Stimulated activated CD4-positive, alpha-beta T cell treated with anti-CD3 and anti-CD28 coated beads, Interleukin-1b, Interleukin-23, amount 100 ng/mL, for 1 hour (primary cell): ENCODE results near the gene SCGB1C1.

Source experiments
- DNase-seq, 2 donors: peaks; one replicate each; pipeline ENCODE4 v3.0.0-alpha.2; 2020; ENCODE audit warnings: low read depth in 2 of 2

Gene SCGB1C1

DNA sequence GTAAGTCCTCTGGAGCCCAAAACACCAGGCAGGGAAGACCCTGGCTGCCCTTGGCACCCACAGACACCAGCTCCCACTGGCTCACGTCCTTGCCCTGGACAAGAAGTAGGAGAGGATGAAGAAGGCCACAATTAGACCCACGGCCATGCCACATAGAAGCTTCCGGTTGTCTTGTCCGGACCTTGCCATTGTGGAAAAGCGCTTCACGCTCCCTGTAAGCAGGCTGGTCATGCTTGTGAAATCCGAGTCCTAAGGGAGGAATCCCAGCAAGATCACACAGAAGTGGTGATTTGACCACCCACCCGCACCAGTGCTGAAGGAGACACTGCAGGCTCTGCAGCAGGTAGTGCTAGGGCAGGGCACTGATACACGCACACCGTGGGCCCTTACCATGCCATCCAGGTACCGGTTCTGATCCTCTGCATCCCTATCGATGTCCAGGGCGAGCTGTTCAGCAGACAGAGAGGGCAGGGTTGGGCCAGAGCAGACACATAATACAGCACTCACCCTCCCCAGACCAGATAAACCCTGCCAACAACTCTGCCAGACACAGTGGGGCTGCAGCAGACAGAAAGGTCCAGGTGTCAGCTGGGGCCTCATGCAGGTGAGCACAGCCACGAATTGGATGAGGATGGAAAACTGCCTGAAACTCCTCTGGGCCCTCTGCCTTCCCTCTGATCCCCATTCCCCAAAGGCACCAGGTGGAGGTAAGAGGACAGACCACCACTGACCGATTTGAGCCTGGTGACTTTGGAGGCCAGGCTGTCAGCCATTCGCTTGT lies 12.5 kb downstream of the SCGB1C1 start:
- no peak for DNase-seq

DNA sequence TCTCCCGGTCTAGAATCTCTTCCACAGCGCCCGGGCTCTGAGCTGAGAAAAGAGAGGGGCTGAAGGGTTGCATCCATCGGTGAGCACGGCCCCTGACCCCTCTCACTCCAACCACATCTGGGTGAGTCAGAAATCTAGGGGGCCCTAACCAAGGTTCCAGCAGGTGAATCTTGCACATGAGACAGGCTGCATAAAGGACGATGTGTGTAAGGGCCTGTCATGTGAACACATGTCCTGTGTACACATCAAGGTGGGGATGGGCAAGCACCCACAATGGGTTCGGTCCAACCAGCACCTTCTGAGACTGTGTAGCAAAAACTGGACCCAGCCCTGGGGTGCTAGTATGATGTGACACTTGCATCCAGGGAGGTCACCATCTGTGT lies 13.1 kb downstream of the SCGB1C1 start:
- DNase-seq, result no peak

DNA sequence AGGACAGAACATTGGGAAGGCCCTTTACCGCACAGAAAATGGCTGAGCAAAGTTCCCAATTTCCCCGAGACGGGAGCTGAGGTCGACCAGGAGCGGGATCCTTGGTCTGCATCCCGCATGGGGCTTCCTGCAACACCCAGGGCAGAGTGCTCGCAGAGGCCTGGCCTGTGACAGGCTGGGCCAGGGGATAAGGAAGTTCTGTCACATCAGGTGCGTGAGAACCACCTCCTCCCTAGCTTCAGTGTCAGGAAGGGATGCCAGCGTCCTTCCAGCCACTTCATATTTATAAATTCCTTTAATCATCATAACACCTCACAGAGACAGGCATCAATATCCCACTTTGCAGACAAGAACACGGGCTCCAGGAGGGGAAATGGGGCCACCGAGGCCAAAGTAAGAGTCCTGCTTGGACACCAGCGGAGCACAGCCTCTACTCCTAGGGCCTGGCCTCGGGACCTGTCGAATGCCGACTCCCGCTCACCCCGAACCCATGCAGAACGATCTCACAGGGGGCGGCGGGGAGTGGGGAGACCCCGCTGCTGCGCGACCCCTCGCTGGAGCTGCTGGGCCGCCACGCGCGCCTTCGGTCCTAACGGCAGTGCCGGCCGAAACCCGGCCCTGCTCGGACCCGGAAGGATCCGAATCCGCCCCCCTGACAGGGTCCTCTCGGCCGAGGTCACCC lies 13.8 kb downstream of the SCGB1C1 start:
- DNase-seq, result no peak

DNA sequence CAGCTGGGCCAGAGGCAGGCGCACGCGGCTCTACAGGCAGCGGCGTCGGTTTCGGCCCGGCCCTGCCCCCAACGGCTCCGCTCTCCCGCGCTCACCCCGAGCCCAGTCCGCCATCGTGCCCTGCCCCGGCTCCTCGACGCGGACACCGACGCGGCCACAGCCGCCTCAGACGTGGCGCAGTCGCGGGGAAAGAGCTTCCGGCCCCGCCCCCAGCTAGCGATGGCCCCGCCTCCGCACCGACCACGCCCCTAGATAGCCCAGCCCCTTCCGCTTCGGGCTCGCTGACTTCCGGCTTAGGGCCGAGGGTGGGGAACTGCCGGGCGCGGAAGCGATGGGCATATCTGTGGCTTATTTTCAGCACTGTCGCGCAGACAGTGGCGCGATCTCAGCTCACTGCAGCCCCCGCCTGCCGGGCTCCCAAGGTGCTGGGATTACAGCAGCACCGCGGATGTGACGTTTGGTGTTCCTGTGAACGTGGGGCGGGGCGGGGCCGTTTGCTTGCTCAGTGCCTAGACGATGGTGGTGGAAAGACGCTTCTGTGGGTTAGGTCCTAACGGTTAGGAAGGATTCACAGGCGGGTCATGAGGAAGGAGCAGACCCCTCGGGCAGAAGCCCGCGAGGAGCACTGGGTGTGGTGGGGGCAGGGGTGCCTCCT lies 14.5 kb downstream of the SCGB1C1 start, which contains the start of the genes BET1L and RIC8A:
Gene BET1L, minus strand, starts transcription at position 192 of the 655 bp plus-strand sequence. Its CDS starts 78 bp downstream, at position 114.
Gene RIC8A, plus strand, starts transcription at position 501 of the 655 bp plus-strand sequence. CDS start 1,147 bp downstream, outside the sequence.
- DNase-seq, result peak; percentile 92 to 95

DNA sequence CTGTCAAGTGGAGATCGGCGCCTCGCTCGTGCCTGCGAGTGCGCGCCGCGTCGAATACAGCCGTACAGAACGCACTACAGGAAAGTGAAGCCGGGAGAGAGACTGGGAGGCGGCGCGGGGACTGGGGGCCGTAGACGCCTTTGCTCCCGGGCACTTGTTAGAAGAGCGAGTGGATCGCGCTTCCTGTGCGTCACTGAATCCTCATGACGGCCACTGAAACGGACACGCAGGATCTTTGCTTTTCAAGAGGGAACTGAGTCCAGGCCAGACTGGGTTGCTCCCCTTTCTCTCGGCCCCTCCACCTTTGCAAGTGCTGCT lies 14.9 kb downstream of the SCGB1C1 start:
- DNase-seq, result no peak

DNA sequence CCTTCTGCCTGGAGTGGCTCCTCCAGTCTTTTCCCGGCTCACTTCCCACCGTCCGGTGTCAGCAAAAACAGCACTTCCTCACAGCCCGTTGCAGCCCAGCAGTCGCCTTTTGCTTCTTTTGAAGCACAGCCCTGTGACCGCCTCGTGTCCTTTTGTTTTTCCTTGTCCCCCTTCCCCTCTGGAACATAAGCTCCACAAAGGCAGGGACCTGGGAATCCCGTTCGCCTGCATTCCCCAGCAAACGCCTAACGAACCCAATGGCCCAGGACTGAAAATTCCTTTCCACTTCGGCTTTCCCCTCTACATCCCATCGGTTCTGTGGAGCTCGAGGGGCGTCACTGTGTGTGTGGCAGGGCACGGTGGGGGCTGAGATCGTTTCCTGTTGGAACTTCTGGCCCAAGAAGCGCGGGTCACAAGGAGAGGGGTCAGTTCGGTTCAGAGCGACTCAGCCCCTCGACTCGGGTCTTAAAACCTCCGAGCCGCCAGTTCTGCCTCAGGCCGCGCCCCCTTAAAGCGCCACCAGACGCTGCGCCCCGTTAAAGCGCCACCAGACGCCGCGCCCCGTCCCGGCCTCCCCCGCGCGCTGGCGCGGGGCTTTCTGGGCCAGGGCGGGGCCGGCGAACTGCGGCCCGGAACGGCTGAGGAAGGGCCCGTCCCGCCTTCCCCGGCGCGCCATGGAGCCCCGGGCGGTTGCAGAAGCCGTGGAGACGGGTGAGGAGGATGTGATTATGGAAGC lies 15.5 kb downstream of the SCGB1C1 start:
- DNase-seq, result peak; percentile 54 to 62

DNA sequence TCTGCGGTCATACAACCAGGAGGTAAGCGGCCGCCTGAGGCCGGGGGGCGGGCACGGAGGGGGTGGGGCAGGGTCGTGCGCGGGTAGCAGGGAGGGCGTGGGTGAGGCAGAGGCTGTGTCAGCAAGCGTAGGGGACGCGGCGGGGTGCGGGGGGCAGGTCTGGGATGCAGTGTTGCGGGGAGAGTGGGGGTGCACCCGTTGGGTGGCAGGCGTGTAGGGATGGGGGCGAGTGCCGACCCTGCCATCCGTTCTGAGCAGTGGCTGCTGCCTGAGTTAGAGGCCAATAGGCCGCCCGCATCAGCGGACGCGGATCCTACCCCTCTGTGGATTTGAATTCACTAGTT lies 16.0 kb downstream of the SCGB1C1 start:
- DNase-seq, result no peak

DNA sequence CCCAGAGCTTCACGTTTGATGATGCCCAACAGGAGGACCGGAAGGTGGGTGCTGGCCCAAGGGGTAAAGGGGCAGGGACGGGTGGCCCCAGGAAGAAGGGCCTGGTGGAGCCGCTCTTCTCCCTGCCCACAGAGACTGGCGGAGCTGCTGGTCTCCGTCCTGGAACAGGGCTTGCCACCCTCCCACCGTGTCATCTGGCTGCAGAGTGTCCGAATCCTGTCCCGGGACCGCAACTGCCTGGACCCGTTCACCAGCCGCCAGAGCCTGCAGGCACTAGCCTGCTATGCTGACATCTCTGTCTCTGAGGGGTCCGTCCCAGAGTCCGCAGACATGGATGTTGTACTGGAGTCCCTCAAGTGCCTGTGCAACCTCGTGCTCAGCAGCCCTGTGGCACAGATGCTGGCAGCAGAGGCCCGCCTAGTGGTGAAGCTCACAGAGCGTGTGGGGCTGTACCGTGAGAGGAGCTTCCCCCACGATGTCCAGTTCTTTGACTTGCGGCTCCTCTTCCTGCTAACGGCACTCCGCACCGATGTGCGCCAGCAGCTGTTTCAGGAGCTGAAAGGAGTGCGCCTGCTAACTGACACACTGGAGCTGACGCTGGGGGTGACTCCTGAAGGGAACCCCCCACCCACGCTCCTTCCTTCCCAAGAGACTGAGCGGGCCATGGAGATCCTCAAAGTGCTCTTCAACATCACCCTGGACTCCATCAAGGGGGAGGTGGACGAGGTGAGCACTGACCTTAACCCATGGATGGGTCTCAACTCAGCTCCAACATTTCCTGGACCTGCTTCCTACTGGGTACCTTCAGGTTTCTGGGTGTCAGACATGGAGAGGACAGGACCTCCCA lies 16.6 kb downstream of the SCGB1C1 start:
- no peak for DNase-seq

DNA sequence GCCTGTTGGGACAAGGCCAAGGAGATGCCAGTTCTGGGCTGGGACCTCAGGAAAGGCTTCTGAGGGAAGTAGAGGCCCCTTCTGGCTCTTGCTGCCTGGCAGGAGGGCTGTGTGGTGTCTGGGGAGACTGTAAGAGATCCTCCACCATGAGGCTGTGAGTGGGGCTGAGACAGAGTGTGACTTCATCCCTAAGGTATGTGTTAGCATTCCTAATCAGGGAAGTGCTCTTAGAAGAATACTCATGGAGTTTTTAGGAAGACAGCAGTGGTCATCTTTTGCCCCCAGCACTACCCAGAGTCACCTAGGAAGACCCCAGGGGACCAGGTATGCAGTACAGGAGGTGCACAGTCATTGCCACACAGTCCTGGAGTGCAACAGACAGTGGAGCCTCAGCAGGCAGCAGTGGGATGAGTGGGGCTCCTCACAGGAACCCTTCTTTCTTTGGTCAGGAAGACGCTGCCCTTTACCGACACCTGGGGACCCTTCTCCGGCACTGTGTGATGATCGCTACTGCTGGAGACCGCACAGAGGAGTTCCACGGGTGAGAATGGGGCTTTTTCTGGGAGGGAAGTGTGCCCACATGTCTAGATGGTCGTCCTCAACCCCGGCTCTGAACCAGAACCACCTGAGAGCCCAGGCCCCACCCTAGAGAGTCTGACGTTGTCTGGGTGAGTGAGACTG lies 17.4 kb downstream of the SCGB1C1 start:
- no peak for DNase-seq

DNA sequence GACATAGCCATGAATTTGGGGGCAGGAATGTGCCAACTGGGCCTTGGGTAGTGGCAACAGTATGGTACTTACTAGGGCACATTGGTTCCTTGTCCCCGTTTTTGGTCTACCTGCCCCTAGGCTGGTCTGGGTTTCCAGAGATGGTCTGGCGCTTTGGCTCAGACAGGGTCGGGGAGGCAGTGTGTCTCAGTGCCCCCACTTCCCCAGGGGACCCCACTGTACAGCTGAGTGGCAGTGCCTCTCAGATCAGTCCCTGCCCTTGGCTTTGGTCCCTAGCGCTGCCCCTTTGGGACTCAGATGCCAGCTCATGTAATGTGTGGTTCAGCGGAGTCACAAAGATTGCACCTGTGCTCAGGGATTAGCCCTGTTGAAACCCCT lies 17.9 kb downstream of the SCGB1C1 start:
- no peak for DNase-seq

DNA sequence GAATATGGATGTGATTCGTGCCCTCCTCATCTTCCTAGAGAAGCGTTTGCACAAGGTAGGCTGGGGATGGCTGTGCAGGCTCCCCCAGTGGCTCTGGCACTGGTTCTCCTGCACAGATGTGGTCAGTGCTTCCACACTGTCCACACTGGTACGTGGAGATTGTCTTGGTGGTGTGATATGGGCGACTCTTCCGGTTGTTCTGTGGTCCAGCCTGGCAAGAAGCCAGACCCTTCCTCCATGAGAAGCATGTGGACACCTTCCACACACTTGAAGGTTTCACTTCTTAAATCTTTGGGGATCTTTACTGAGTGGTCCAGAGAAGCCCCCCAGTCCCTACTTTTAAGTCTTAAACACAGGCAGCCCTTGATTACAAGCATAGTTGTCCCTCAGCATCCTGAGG lies 18.4 kb downstream of the SCGB1C1 start:
- no peak for DNase-seq

DNA sequence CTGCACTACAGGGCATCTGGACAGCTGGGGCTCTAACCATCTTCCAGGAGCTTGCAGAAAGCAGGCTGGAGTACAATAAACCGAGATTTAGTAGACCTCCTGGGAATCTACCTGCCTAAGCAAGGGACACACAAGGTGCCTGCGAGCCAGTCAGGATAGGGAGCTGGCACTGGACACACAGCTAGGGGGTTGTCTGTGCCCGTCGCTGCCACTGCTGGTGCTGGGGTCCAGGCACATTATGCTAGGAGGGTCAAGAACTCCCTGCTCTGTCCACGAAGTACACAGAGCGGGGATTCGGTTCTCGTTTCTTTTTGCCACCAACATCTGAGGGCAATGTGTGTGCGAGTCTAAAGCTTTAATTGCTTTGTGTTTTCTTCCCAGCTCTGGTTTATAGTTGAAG lies 18.9 kb downstream of the SCGB1C1 start:
- DNase-seq, result no peak

DNA sequence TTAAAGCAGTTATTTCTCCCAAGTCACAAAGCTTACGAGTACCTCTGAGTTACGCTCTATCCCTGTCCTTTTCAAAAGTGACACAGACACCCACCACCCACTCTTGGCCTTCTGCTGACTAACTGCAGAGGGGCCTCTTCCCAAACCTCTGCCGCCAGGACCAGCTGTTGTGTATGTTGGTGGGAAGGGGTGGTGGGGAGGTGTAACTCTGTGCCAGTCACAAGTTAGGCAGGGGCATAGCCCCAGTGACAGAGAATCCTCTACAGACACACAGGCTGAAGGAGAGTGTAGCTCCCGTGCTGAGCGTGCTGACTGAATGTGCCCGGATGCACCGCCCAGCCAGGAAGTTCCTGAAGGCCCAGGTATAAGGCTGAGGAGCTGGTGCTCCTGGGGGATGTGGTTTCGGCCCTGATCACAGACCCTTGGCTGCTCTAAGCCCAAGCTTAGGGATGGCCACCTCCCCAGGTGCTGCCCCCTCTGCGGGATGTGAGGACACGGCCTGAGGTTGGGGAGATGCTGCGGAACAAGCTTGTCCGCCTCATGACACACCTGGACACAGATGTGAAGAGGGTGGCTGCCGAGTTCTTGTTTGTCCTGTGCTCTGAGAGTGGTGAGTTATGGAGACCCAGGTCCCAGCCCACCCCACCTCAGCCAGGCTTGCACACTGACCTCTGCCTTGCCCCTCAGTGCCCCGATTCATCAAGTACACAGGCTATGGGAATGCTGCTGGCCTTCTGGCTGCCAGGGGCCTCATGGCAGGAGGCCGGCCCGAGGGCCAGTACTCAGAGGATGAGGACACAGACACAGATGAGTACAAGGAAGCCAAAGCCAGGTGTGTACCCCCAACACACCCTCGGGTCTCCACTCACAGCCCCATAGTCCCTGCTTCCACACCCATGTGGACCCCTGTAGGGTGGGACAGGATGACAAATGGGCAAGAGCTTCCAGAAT lies 19.5 kb downstream of the SCGB1C1 start:
- no peak for DNase-seq

DNA sequence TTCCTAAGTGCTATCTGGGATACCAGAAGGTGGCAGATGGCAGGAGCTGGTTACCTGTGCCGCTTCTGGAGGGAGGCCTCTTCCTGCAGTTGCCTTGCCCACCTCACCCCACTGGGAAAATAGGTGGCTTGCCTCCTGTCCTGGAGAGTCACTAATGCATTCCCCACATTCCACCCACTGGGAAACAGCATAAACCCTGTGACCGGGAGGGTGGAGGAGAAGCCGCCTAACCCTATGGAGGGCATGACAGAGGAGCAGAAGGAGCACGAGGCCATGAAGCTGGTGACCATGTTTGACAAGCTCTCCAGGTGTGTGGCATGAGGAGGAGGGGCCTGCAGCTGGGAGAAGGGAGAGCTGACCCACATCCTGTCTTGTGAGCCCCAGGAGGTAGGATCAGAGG lies 20.2 kb downstream of the SCGB1C1 start:
- no peak for DNase-seq

DNA sequence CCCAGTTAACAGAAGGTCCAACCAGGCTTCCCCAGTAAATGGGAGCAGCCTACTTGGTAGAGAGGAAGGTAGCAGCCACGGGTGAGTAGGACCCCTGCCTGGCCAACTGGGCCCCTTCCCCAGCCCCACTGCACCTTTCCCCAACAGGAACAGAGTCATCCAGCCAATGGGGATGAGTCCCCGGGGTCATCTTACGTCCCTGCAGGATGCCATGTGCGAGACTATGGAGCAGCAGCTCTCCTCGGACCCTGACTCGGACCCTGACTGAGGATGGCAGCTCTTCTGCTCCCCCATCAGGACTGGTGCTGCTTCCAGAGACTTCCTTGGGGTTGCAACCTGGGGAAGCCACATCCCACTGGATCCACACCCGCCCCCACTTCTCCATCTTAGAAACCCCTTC lies 21.2 kb downstream of the SCGB1C1 start:
- DNase-seq, result no peak

DNA sequence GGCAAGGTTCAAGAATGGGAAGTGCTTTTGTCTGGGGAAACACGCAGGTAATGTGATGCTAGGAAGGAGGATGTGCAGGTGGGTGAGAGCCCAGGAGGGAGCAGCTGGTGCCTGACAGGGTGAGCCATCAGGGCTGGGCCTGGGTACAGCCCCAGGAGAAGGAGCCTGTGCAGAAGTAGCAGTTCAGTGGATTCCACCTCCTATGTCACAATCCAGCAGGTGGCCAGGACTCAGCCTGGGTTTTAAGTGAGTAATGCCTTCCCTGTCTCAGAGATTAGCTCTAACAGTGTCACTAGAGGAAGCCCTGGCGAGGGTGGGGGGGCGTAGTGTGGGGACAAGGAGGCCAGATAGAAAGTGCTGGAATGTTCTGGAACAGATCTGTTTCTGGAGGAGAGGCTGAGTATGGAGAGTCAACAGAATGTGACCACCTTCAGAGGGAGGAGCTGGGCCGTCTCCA lies 22.7 kb downstream of the SCGB1C1 start:
- no peak for DNase-seq

DNA sequence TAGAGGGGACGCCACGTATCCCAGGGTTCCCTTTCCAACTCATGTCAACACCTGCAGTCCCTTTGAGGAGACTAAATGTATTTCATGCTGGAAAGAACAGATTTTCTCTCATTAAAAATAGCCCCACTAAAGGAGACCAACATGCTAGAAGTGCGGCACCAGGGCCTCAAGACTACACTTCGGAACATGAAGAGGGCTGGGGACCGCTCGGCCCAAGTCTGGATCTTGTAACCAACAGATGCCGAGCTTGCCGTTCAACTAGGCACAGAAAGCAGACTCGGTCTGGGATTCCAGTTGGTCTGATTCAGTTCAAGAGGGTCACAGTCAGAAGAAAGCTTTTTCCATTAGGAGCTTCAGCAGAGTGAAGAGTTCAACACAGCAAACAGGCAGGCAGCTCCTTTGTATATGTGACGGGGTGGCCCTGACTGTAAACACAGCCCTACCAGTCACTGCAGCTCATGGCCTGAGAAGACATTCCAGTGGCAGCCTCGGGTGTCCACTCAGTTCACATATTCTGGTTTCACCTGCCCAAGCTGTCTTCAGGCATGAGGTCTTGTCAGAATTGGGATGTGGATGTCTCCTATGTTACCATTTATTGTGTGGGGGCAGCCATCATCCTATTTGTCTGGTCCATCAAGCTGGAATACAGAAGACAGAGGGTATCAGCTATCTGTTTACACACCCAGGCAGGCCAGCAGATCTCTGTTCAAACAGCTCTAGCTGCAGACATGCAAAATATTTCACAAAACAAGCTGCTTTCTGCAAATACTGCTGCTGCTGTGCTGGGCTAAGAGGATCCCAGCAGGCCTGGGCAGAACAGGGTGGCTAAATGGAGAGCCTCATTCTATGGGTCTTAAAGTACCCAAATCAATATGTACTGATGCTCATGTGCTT lies 23.4 kb downstream of the SCGB1C1 start:
- DNase-seq, result no peak

DNA sequence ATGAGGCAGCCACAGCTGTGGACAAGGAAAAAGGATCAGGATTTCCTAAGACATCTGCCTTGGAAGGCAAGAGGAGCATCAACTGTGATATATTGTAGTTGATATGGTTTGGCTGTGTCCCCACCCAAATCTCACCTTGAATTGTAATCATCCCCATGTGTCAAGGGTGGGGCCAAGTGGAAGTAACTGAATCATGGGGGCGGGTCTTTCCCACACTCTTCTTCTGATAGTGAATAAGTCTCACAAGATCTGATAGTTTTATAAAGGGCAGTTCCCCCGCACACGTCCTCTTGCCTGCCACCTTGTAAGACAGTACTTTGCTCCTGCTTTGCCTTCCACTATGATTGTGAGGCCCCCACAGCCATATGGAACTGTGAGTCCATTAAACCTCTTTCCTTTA lies 24.8 kb downstream of the SCGB1C1 start:
- DNase-seq, result no peak
